H1 (cell line): ENCODE results near the gene RAD23A. TPM values are rescaled to one million over a fixed set of nuclear protein-coding genes. Genes with fewer than 3 reads are reported as not detected.
A peak's percentile ranks its signal among the peaks of the same experiment; 100 is the strongest.

Source experiments
- CTCF ChIA-PET: fragments of 300-600 bp; sonication (Branson Sonifier 250); formaldehyde crosslinking; loops from one replicate; lab custom pipeline; 2021; ENCODE audit not compliant: partially characterized antibody; lab: Charles Lee
- POLR2A ChIA-PET: fragments of 300-600 bp; sonication (Branson Sonifier 250); formaldehyde crosslinking; loops from one replicate; lab custom pipeline; 2021; ENCODE audit warnings: inconsistent platforms; ENCODE audit not compliant: partially characterized antibody; lab: Charles Lee
- DNase-seq, 2 experiments: peaks; one replicate each; pipeline versions ENCODE4 v3.0.0 to v3.0.0-alpha.2; 2010 to 2022; ENCODE audit warnings: low spot score in 2 of 2, low read depth in 1 of 2, mixed read lengths in 1 of 2
- FAIRE-seq: peaks from 2 replicates; lab custom pipeline; 2011; peaks lifted over from hg19 to GRCh38; lab: Jason Lieb, UNC
- H2AFZ ChIP-seq: 2 replicates; pipeline ENCODE4 v1.8.1; 2012; ENCODE audit warnings: low read length, inconsistent platforms
- H2AK5ac ChIP-seq: 2 replicates; pipeline ENCODE4 v1.6.1; 2013; ENCODE audit warnings: low read depth, low read length
- H2BK120ac ChIP-seq: replicated peaks from 2 replicates; pipeline ENCODE3; 2013; ENCODE audit warnings: low read depth, low read length, inconsistent platforms
- H2BK12ac ChIP-seq: 2 replicates; pipeline ENCODE4 v1.6.1; 2013; ENCODE audit warnings: low read depth, low read length
- H2BK15ac ChIP-seq: 2 replicates; pipeline ENCODE4 v1.6.1; 2013; ENCODE audit warnings: low read length
- H2BK20ac ChIP-seq: 2 replicates; pipeline ENCODE4 v1.6.1; 2013; ENCODE audit warnings: low read length
- H2BK5ac ChIP-seq: 2 replicates; pipeline ENCODE4 v1.6.1; 2013; ENCODE audit warnings: low read depth, low read length
- H3K14ac ChIP-seq: 2 replicates; pipeline ENCODE4 v1.6.1; 2013; ENCODE audit warnings: inconsistent platforms; ENCODE audit not compliant: insufficient read length
- H3K18ac ChIP-seq: 2 replicates; pipeline ENCODE4 v1.6.1; 2013; ENCODE audit warnings: low read length; ENCODE audit errors: extremely low read depth
- H3K23ac ChIP-seq: 2 replicates; pipeline ENCODE4 v1.6.1; 2013; ENCODE audit warnings: inconsistent platforms; ENCODE audit not compliant: insufficient read length
- H3K23me2 ChIP-seq: 2 replicates; pipeline ENCODE4 v1.6.1; 2013; ENCODE audit warnings: low read depth, low read length
- H3K27ac ChIP-seq: 2 replicates; pipeline ENCODE4 v1.6.1; 2011; ENCODE audit warnings: low read depth, low read length, inconsistent platforms
- H3K27me3 ChIP-seq, 4 experiments: replicated peaks in 1 of 4; 1 replicate in 1 of 4; 2 replicates in 3 of 4; pipeline versions ENCODE4 v1.6.1 to v1.8.1; 2011 to 2013; ENCODE audit warnings: low read length in 3 of 4, mild to moderate bottlenecking in 3 of 4, inconsistent platforms in 2 of 4, mixed read lengths in 2 of 4, moderate library complexity in 1 of 4; ENCODE audit not compliant: control insufficient read depth in 3 of 4, insufficient read depth in 3 of 4; ENCODE audit errors: extremely low read depth in 1 of 4
- H3K36me3 ChIP-seq, 4 experiments: 2 replicates each; pipeline versions ENCODE4 v1.6.1 to v1.8.1; 2011 to 2013; ENCODE audit warnings: mild to moderate bottlenecking in 4 of 4, low read length in 3 of 4, moderate library complexity in 2 of 4, control low read depth in 1 of 4, inconsistent platforms in 1 of 4; ENCODE audit not compliant: insufficient read depth in 4 of 4, control insufficient read depth in 2 of 4
- H3K4ac ChIP-seq: replicated peaks from 2 replicates; pipeline ENCODE3; 2013; ENCODE audit warnings: low read length, low read depth, mixed read lengths, inconsistent platforms; ENCODE audit not compliant: insufficient read length
- H3K4me1 ChIP-seq, 4 experiments: replicated peaks in 1 of 4; 1 replicate in 1 of 4; 2 replicates in 3 of 4; pipeline versions ENCODE4 v1.6.1 to v1.8.1; 2011 to 2013; ENCODE audit warnings: low read length in 3 of 4, inconsistent platforms in 2 of 4, mixed read lengths in 1 of 4; ENCODE audit not compliant: insufficient read depth in 4 of 4, control insufficient read depth in 3 of 4
- H3K4me2 ChIP-seq, 2 experiments: 2 replicates each; pipeline versions ENCODE4 v1.6.1 to v1.8.1; 2011 to 2013; ENCODE audit warnings: low read depth in 2 of 2, low read length in 2 of 2, control low read depth in 1 of 2, inconsistent platforms in 1 of 2, mild to moderate bottlenecking in 1 of 2; ENCODE audit not compliant: insufficient read depth in 1 of 2
- H3K4me3 ChIP-seq, 4 experiments: fragments of 200-600, 300-600 bp in 1 of 4; sonication (generic), shearing (Covaris generic), sonication (Bioruptor Twin) in 1 of 4; 2 replicates each; pipeline versions ENCODE4 v1.5.1 to v1.8.1; 2011 to 2016; ENCODE audit warnings: low read length in 4 of 4, low read depth in 3 of 4, control low read depth in 2 of 4, inconsistent platforms in 2 of 4, mild to moderate bottlenecking in 2 of 4, mixed read lengths in 1 of 4, moderate library complexity in 1 of 4; ENCODE audit not compliant: insufficient read depth in 2 of 4; ENCODE audit errors: extremely low read depth in 1 of 4
- H3K56ac ChIP-seq: replicated peaks from 2 replicates; pipeline ENCODE3; 2013; ENCODE audit warnings: low read depth, mild to moderate bottlenecking, mixed read lengths, low read length, inconsistent platforms; ENCODE audit not compliant: insufficient read length
- H3K79me1 ChIP-seq: 2 replicates; pipeline ENCODE4 v1.6.1; 2013; ENCODE audit warnings: low read depth, low read length, control low read depth
- H3K79me2 ChIP-seq, 2 experiments: 2 replicates each; pipeline versions ENCODE4 v1.6.1 to v1.8.1; 2012 to 2013; ENCODE audit warnings: low read length in 2 of 2, mild to moderate bottlenecking in 2 of 2, inconsistent platforms in 1 of 2; ENCODE audit not compliant: insufficient read depth in 2 of 2, control insufficient read depth in 1 of 2
- H3K9ac ChIP-seq, 4 experiments: replicated peaks in 1 of 4; 1 replicate in 1 of 4; 2 replicates in 3 of 4; pipeline versions ENCODE4 v1.6.1 to v1.8.1; 2011 to 2013; ENCODE audit warnings: low read depth in 3 of 4, low read length in 3 of 4, control low read depth in 2 of 4, mild to moderate bottlenecking in 2 of 4, moderate library complexity in 2 of 4, inconsistent platforms in 1 of 4; ENCODE audit errors: extremely low read depth in 1 of 4
- H3K9me3 ChIP-seq, 2 experiments: 2 replicates each; pipeline versions ENCODE4 v1.6.1 to v1.8.1; 2012 to 2013; ENCODE audit warnings: mild to moderate bottlenecking in 2 of 2, moderate library complexity in 2 of 2, control low read depth in 1 of 2, inconsistent platforms in 1 of 2, low read depth in 1 of 2, low read length in 1 of 2, mixed read lengths in 1 of 2; ENCODE audit not compliant: insufficient read depth in 2 of 2
- H4K20me1 ChIP-seq, 2 experiments: replicated peaks in 1 of 2; 2 replicates each; pipeline versions ENCODE3 to v1.8.1; 2011 to 2013; ENCODE audit warnings: inconsistent platforms in 2 of 2, low read length in 2 of 2, mild to moderate bottlenecking in 1 of 2; ENCODE audit not compliant: insufficient read depth in 2 of 2, control insufficient read depth in 1 of 2
- H4K5ac ChIP-seq: 2 replicates; pipeline ENCODE4 v1.6.1; 2013; ENCODE audit warnings: low read length, low read depth, mixed read lengths, inconsistent platforms; ENCODE audit not compliant: insufficient read length
- H4K8ac ChIP-seq: 2 replicates; pipeline ENCODE4 v1.8.0; 2013; ENCODE audit warnings: mild to moderate bottlenecking, moderate library complexity, low read length, inconsistent platforms; ENCODE audit not compliant: insufficient read depth; ENCODE audit errors: extremely low read depth
- H4K91ac ChIP-seq: replicated peaks from 2 replicates; pipeline ENCODE3; 2013; ENCODE audit warnings: low read length, mixed read lengths, inconsistent platforms; ENCODE audit not compliant: insufficient read length
- BRCA1 ChIP-seq: IDR thresholded peaks from 2 replicates; pipeline ENCODE4 v1.6.1; 2012; ENCODE audit warnings: low read depth, low read length, improper control_type of control experiment
- CEBPB ChIP-seq: IDR thresholded peaks from 2 replicates; pipeline ENCODE4 v1.6.1; 2012; ENCODE audit warnings: low read depth, low read length
- JUND ChIP-seq: IDR thresholded peaks from 2 replicates; pipeline ENCODE4 v1.6.1; 2011; ENCODE audit warnings: mild to moderate bottlenecking, improper control_type of control experiment, low read length
- MAX ChIP-seq: IDR thresholded peaks from 2 replicates; pipeline ENCODE4 v1.6.1; 2012; ENCODE audit warnings: inconsistent platforms
- NRF1 ChIP-seq: IDR thresholded peaks from 2 replicates; pipeline ENCODE4 v1.6.1; 2011; ENCODE audit warnings: mild to moderate bottlenecking, low read depth, low read length, improper control_type of control experiment
- PHF8 ChIP-seq: fragments of 200-600 bp; sonication (generic); conservative IDR thresholded peaks from 2 replicates; pipeline ENCODE4 v1.7.1; 2012; ENCODE audit warnings: low read depth, mild to moderate bottlenecking, inconsistent platforms, low read length, moderate library complexity
- POLR2A ChIP-seq, 2 experiments: IDR thresholded peaks; 1 replicate in 1 of 2; 2 replicates in 1 of 2; pipeline ENCODE4 v1.6.1; 2011; ENCODE audit warnings: low read depth in 2 of 2, low read length in 2 of 2, mild to moderate bottlenecking in 2 of 2; ENCODE audit errors: control extremely low read depth in 1 of 2
- RBBP5 ChIP-seq: IDR thresholded peaks from 2 replicates; pipeline ENCODE4 v1.7.1; 2012; ENCODE audit warnings: low read depth, mild to moderate bottlenecking, inconsistent platforms, low read length, moderate library complexity, borderline replicate concordance
- SP4 ChIP-seq: IDR thresholded peaks from 2 replicates; pipeline ENCODE4 v1.6.1; 2012; ENCODE audit warnings: low read length, inconsistent platforms
- TAF7 ChIP-seq: optimal IDR thresholded peaks from 2 replicates; pipeline ENCODE3; 2011; ENCODE audit warnings: low read depth, mild to moderate bottlenecking, inconsistent platforms, low read length, moderate library complexity, borderline replicate concordance
- WGBS, 2 experiments: shearing (Covaris generic) in 1 of 2; methylation state at CpG; one replicate each; pipeline versions ENCODE4 v1.1.6 to v1.1.7; 2013 to 2015; ENCODE audit warnings: low lambda C conversion rate in 2 of 2, mixed read lengths in 2 of 2, inconsistent platforms in 1 of 2, low coverage in 1 of 2, missing lambda C conversion rate in 1 of 2; ENCODE audit not compliant: insufficient replicate concordance in 2 of 2, insufficient coverage in 1 of 2, insufficient read length in 1 of 2; ENCODE audit errors: extremely low coverage in 1 of 2, missing lambda C conversion rate in 1 of 2; 5-methylcytosine and 5-hydroxymethylcytosine counted together
- polyA plus RNA-seq, 7 experiments: library from polyadenylated mRNA; depleted of rRNA in 3 of 7; stranded (reverse) in 5 of 7; unstranded in 2 of 7; fragments of >200 nt in 5 of 7; fragments of 200-250 nt in 2 of 7; gene quantifications; 1 replicate in 5 of 7; 2 replicates in 1 of 7; 4 replicates in 1 of 7; pipeline versions ENCODE4 v1.2.1 to v1.2.3, GENCODE V29; 2011 to 2013; ENCODE audit warnings: missing spikeins in 2 of 7, mixed read lengths in 2 of 7
- total RNA-seq: library from RNA; stranded (reverse); fragmentation: NEBNext Ultra II Directional; extraction: Animal tissue kit (Norgen Biotek cat#: 25700); gene quantifications from 2 replicates; pipeline ENCODE4 v1.2.1, GENCODE V29; 2021

RAD23A gene
- total and polyA plus RNA-seq, 2 of the 8 experiments (the other 6 are each of a cell fraction or from before 2014, with no cell fraction given): 40.0 to 76.1 TPM

DNA sequence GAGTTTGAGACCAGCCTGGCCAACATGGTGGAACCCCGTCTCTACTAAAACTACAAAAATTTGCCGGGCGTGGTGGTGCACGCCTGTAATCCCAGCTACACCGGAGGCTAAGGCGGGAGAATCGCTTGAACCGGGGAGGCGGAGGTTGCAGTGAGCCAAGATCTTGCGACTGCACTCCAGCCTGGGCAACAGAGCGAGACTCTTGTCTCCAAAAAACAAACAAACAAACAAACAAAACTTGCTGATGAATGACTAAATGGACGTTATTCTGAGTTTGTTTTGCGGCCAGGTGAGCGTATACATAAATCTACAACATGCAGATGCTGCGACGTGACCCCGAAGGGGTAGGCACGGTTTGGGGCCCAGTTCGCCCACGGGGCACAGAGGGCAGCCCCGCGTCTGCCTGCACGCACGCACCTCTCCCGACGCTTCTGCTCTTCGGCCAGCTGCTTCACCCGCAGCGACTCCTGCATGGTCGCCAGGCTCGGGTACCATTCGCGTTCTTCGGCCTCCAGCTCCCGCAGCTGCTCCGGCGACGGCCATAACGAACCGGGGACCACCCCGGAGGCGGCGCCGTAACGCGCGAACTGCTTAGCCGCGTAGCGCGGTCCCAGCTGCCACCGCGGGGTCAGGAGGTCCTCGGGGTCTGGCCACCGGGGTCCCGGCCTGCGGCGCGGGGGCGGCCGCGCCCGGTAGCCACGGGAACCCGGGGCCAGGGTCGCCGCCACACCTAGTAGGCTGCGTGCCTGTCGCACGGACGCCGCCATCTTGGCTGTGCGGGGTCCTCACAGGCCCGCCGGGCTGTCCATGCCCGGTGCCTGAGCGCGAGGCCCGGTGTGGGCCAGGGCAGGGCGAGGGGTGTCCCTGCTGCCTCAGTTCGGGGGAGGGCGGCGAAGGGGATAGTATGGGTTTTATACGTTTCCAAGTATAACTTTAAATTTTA is 11.1 kb downstream of the RAD23A start, which contains the start of gene GADD45GIP1:
Gene GADD45GIP1 (minus strand): TSS at position 778 of the 943 bp plus-strand sequence. CDS start 11 bp downstream, at position 767.
- H3K4me3 ChIP-seq: peak within 1 kb of the TSS; percentile 82 to 91 (median 88)
- H2AFZ ChIP-seq: peak within 1 kb of the TSS; percentile 61; the same call in 1 of the 2 replicates
- no peak within 1 kb of the TSS for H2BK120ac ChIP-seq
- peak within 1 kb of the TSS; percentile 54 for H3K56ac ChIP-seq
- H2BK5ac ChIP-seq: peak within 1 kb of the TSS; percentile 88
- no peak within 1 kb of the TSS for H2BK12ac ChIP-seq
- H3K27ac ChIP-seq: peak within 1 kb of the TSS; percentile 94
- peaks cover 0 to 25% (median 4%) of the 10 kb centered on the region in 4 experiments; a peak in 4 of 8 replicates for H3K36me3 ChIP-seq
- no peaks in the 10 kb centered on the region; a peak in 1 of 4 replicates for H3K9me3 ChIP-seq
- H3K9ac ChIP-seq: peak within 1 kb of the TSS; percentile 75 to 97 (median 94)
- ChIA-PET POLR2A (interaction anchor here (0.8 to 8.1 kb wide), 16 partner anchors 6 to 162 kb away, joined by 3 to 71 read pairs (median 4); partner anchors contain the start of genes CALR, FARSA, GCDH and KLF1), CTCF (interaction anchor here (0.6 to 6.7 kb wide), 2 partner anchors 10 to 765 kb away, joined by 3 to 62 read pairs; no protein-coding TSS in a partner anchor)
- 6% methylated on average over 62 of the region's 84 CpGs; no CpG with 5 or more reads in 1 of the 2 experiments for WGBS, 2 experiments
- peak within 1 kb of the TSS; percentile 68 for H4K91ac ChIP-seq
- H3K23me2 ChIP-seq: peaks cover 6% of the 10 kb centered on the region
- peak within 1 kb of the TSS; percentile 41 for H4K5ac ChIP-seq
- H3K4me2 ChIP-seq: peak within 1 kb of the TSS; percentile 67 to 81
- peaks cover 4% of the 10 kb centered on the region; the same call in 1 of the 2 replicates for H3K79me1 ChIP-seq
- DNase-seq (peak; percentile 38 to 89), FAIRE-seq (no peak)
- H3K4ac ChIP-seq: no peak within 1 kb of the TSS
- H4K8ac ChIP-seq: peak within 1 kb of the TSS; percentile 98; the same call in 1 of the 2 replicates
- H3K14ac ChIP-seq: no peak within 1 kb of the TSS
- H3K18ac ChIP-seq: peak within 1 kb of the TSS; percentile 65; the same call in 1 of the 2 replicates
- H2BK20ac ChIP-seq: no peak within 1 kb of the TSS
- H3K79me2 ChIP-seq: peaks cover 4 to 27% of the 10 kb centered on the region in 2 experiments; a peak in 3 of 4 replicates
- no peak within 1 kb of the TSS for H2BK15ac ChIP-seq
- no peak within 1 kb of the TSS for H3K23ac ChIP-seq
- H3K4me1 ChIP-seq: peaks cover 0 to 4% (median 2%) of the 10 kb centered on the region in 4 experiments; a peak in 3 of 7 replicates
- H2AK5ac ChIP-seq: no peak within 1 kb of the TSS; the same call in 1 of the 2 replicates
- H4K20me1 ChIP-seq: peaks cover 0 to 9% of the 10 kb centered on the region in 2 experiments
- H3K27me3 ChIP-seq: no peaks in the 10 kb centered on the region
- TF ChIP-seq TAF7 (peak; percentile 93), BRCA1 (no peak), MAX (peak; percentile 71; the same call in 1 of the 2 replicates), PHF8 (peak; percentile 98), JUND (0 out of 2 replicates have a peak, but pooled peaks have one; percentile 7), NRF1 (no peak), SP4 (peak; percentile 96), POLR2A (IDR thresholded peaks at IDR 0.05; ENCODE audit: control extremely low read depth in 1 of 2, low read depth in 2 of 2, low read length in 2 of 2) (peak; percentile 96 to 97), CEBPB (no peak), RBBP5 (peak; percentile 75; the same call in 1 of the 2 replicates)
